Thoracic aorta (tissue), 2 donors: ENCODE results near the gene CD109. TPM values are rescaled to one million over a fixed set of nuclear protein-coding genes. Genes with fewer than 3 reads are reported as not detected.
A peak's percentile ranks its signal among the peaks of the same experiment; 100 is the strongest.

Source experiments
- ATAC-seq: fragments of 150-250 bp; one replicate; pipeline ENCODE4 v1.8.0; 2017; ENCODE audit warnings: low read depth; ENCODE audit not compliant: insufficient number of reproducible peaks, low FRiP score
- DNase-seq: peaks from one replicate; pipeline ENCODE4 v3.0.0-alpha.2; 2020; ENCODE audit warnings: low spot score
- H3K27ac ChIP-seq, 2 donors: fragments of 200-600 bp; sonication (generic); 1 replicate in 1 of 2; 2 replicates in 1 of 2; pipeline ENCODE4 v1.5.1; 2016; ENCODE audit warnings: mild to moderate bottlenecking in 2 of 2, moderate library complexity in 2 of 2
- H3K27me3 ChIP-seq: fragments of 200-600 bp; sonication (generic); replicated peaks from 2 replicates; pipeline ENCODE4 v1.6.0; 2016; ENCODE audit warnings: mild to moderate bottlenecking; ENCODE audit not compliant: insufficient read depth
- H3K36me3 ChIP-seq: fragments of 200-600 bp; sonication (generic); one replicate; pipeline ENCODE4 v1.5.1; 2016
- H3K4me1 ChIP-seq, 2 donors: fragments of 200-600 bp; sonication (generic); 1 replicate in 1 of 2; 2 replicates in 1 of 2; pipeline versions ENCODE4 v1.5.1 to v1.6.0; 2016; ENCODE audit warnings: low read depth in 2 of 2, mild to moderate bottlenecking in 1 of 2; ENCODE audit not compliant: control insufficient read depth in 1 of 2
- H3K4me3 ChIP-seq: fragments of 200-600 bp; sonication (generic); 2 replicates; pipeline ENCODE4 v1.5.1; 2016; ENCODE audit warnings: mild to moderate bottlenecking
- H3K9me3 ChIP-seq: fragments of 200-600 bp; sonication (generic); 2 replicates; pipeline ENCODE4 v1.5.1; 2016
- CTCF ChIP-seq: fragments of 200-600 bp; sonication (generic); IDR thresholded peaks from one replicate; pipeline ENCODE4 v1.5.1; 2019; ENCODE audit warnings: antibody characterized with exemption
- total RNA-seq, 2 donors: library from RNA; depleted of rRNA; stranded (reverse); fragments of >200 nt; gene quantifications; one replicate each; pipeline versions ENCODE4 v1.1.0 to v1.2.3, GENCODE V29; 2016

The CD109 gene
- total RNA-seq, 2 donors from 2014 or later, result 12.6 to 21.3 TPM

- Histone ChIP-seq H3K36me3 (no peaks in the 10 kb centered on the region), H3K9me3 (no peaks in the 10 kb centered on the region), H3K4me1 (no peaks in the 10 kb centered on the region), H3K27me3 (no peaks in the 10 kb centered on the region), H3K27ac (no peak overlapping the region), H3K4me3 (no peak overlapping the region)
- DNase-seq (no peak), ATAC-seq (no peak)
- TF ChIP-seq CTCF, result no peak
These were observed 42.5 kb downstream of the CD109 start for GRCh38 chr6:73738367-73739028.

- no peak overlapping the region for H3K27ac ChIP-seq
- H3K9me3 ChIP-seq, result no peaks in the 10 kb centered on the region
- TF ChIP-seq CTCF, result peak; percentile 74
- no peak for DNase-seq
- no peak overlapping the region for H3K4me3 ChIP-seq
- ATAC-seq, result peak; percentile 30
- no peaks in the 10 kb centered on the region for H3K4me1 ChIP-seq
- H3K27me3 ChIP-seq, result no peaks in the 10 kb centered on the region
- H3K36me3 ChIP-seq, result no peaks in the 10 kb centered on the region
These were observed 43.1 kb downstream of the CD109 start for GRCh38 chr6:73739096-73739495.

- no peaks in the 10 kb centered on the region for H3K36me3 ChIP-seq
- H3K4me1 ChIP-seq, result no peaks in the 10 kb centered on the region
- no peak overlapping the region for H3K27ac ChIP-seq
- H3K27me3 ChIP-seq, result no peaks in the 10 kb centered on the region
- ATAC-seq, result no peak
- H3K4me3 ChIP-seq, result no peak overlapping the region
- no peak for DNase-seq
- no peak for TF ChIP-seq CTCF
- H3K9me3 ChIP-seq, result no peaks in the 10 kb centered on the region
These were observed 46.4 kb downstream of the CD109 start for GRCh38 chr6:73742433-73742832.

GRCh38 chr6:73743081-73743480, 47.1 kb downstream of the CD109 start:
- ATAC-seq (no peak), DNase-seq (no peak)
- Histone ChIP-seq H3K4me3 (no peak overlapping the region), H3K27ac (no peak overlapping the region), H3K36me3 (no peaks in the 10 kb centered on the region), H3K27me3 (no peaks in the 10 kb centered on the region), H3K4me1 (no peaks in the 10 kb centered on the region), H3K9me3 (no peaks in the 10 kb centered on the region)
- TF ChIP-seq CTCF, result no peak

GRCh38 chr6:73743556-73743955, 47.6 kb downstream of the CD109 start:
- H3K27me3 ChIP-seq, result no peaks in the 10 kb centered on the region
- no peaks in the 10 kb centered on the region for H3K4me1 ChIP-seq
- no peak overlapping the region for H3K27ac ChIP-seq
- no peak for TF ChIP-seq CTCF
- no peaks in the 10 kb centered on the region for H3K36me3 ChIP-seq
- DNase-seq (no peak), ATAC-seq (no peak)
- H3K9me3 ChIP-seq, result no peaks in the 10 kb centered on the region
- H3K4me3 ChIP-seq, result no peak overlapping the region
